ENCODE results near the gene TUSC2. TPM values are rescaled to one million over a fixed set of nuclear protein-coding genes. Genes with fewer than 3 reads are reported as not detected.

TUSC2 gene
- total RNA-seq, 1 experiment from 2014 or later, result 38.3 TPM

GRCh38 chr3:50345008-50345407 is 17.0 kb upstream of the TUSC2 start:
- ChIA-PET POLR2A (interaction anchor here (0.6 kb wide), 1 partner anchor 8 kb away, joined by 3 read pairs; no protein-coding TSS in a partner anchor), CTCF (interaction anchor here (0.6 to 1.2 kb wide), 4 partner anchors 8 to 197 kb away, joined by 3 to 6 read pairs (median 4); no protein-coding TSS in a partner anchor)
- Histone ChIP-seq H3K27me3 (replicated peaks; ENCODE audit: control insufficient read depth, insufficient read depth, low read length) (no peaks in the 10 kb centered on the region), H3K36me3 (ENCODE audit: control insufficient read depth, insufficient read depth, low read length) (0 out of 2 replicates have a peak, but pooled peaks cover 2% of the 10 kb centered on the region), H3K9me3 (no peaks in the 10 kb centered on the region), H3K4me1 (peaks cover 3% of the 10 kb centered on the region; the same call in 1 of the 2 replicates), H3K4me3 (ENCODE audit: low read depth, low read length) (peak overlapping the region; percentile 35; the same call in 1 of the 2 replicates)
- intact Hi-C loops (cut with micrococcal nuclease; ENCODE audit: unreplicated experiment), result no loop called here
- Mint-ChIP-seq H3K9me3 (ENCODE audit: unreplicated experiment) (no peaks in the 10 kb centered on the region), H3K36me3 (ENCODE audit: insufficient read depth, unreplicated experiment) (peaks cover 2% of the 10 kb centered on the region), H3K27me3 (ENCODE audit: insufficient read depth, unreplicated experiment) (no peaks in the 10 kb centered on the region), H3K4me3 (ENCODE audit: unreplicated experiment) (peak overlapping the region; percentile 68), H3K27ac (ENCODE audit: unreplicated experiment) (no peak overlapping the region), H3K4me1 (ENCODE audit: low read depth, unreplicated experiment) (peaks cover 6% of the 10 kb centered on the region)
- TF ChIP-seq CTCF (IDR thresholded peaks at IDR 0.05; ENCODE audit: insufficient read depth in 1 of 2, low read depth in 1 of 2, low read length in 1 of 2, severe bottlenecking in 1 of 2, unreplicated experiment in 1 of 2), result no peak
- DNase-seq, result no peak
- no TSS peak for BruUV-seq (replicated peaks)

- Mint-ChIP-seq H3K9me3 (ENCODE audit: unreplicated experiment) (no peaks in the 10 kb centered on the region), H3K4me3 (ENCODE audit: unreplicated experiment) (no peak overlapping the region), H3K4me1 (ENCODE audit: low read depth, unreplicated experiment) (peaks cover 17% of the 10 kb centered on the region), H3K36me3 (ENCODE audit: insufficient read depth, unreplicated experiment) (peaks cover 5% of the 10 kb centered on the region), H3K27me3 (ENCODE audit: insufficient read depth, unreplicated experiment) (no peaks in the 10 kb centered on the region), H3K27ac (ENCODE audit: unreplicated experiment) (no peak overlapping the region)
- Histone ChIP-seq H3K9me3 (no peaks in the 10 kb centered on the region), H3K4me1 (peaks cover 11% of the 10 kb centered on the region), H3K36me3 (ENCODE audit: control insufficient read depth, insufficient read depth, low read length) (no peaks in the 10 kb centered on the region), H3K4me3 (ENCODE audit: low read depth, low read length) (no peak overlapping the region), H3K27me3 (replicated peaks; ENCODE audit: control insufficient read depth, insufficient read depth, low read length) (no peaks in the 10 kb centered on the region)
- BruUV-seq (replicated peaks), result no TSS peak
- ChIA-PET POLR2A (no interaction called here), CTCF (no interaction called here)
- intact Hi-C loops (cut with micrococcal nuclease; ENCODE audit: unreplicated experiment), result no loop called here
- no peak for DNase-seq
- TF ChIP-seq CTCF (IDR thresholded peaks at IDR 0.05; ENCODE audit: insufficient read depth in 1 of 2, low read depth in 1 of 2, low read length in 1 of 2, severe bottlenecking in 1 of 2, unreplicated experiment in 1 of 2), result peak in 1 of 2 experiments; percentile 13
Observed at GRCh38 chr3:50342813-50343633, 15.0 kb upstream of the TUSC2 start.

- H3K36me3 ChIP-seq (ENCODE audit: control insufficient read depth, insufficient read depth, low read length), result no peaks in the 10 kb centered on the region
- H3K27me3 Mint-ChIP-seq (ENCODE audit: insufficient read depth, unreplicated experiment), result no peaks in the 10 kb centered on the region
- TF ChIP-seq CTCF (IDR thresholded peaks at IDR 0.05; ENCODE audit: insufficient read depth in 1 of 2, low read depth in 1 of 2, low read length in 1 of 2, severe bottlenecking in 1 of 2, unreplicated experiment in 1 of 2), result no peak
- peaks cover 13% of the 10 kb centered on the region for H3K36me3 Mint-ChIP-seq (ENCODE audit: insufficient read depth, unreplicated experiment)
- BruUV-seq (replicated peaks), result no TSS peak
- no peak overlapping the region for H3K4me3 ChIP-seq (ENCODE audit: low read depth, low read length)
- peaks cover 10% of the 10 kb centered on the region; the same call in 1 of the 2 replicates for H3K4me1 ChIP-seq
- ChIA-PET POLR2A (no interaction called here), CTCF (no interaction called here)
- no peak overlapping the region for H3K27ac Mint-ChIP-seq (ENCODE audit: unreplicated experiment)
- no peak for DNase-seq
- H3K27me3 ChIP-seq (replicated peaks; ENCODE audit: control insufficient read depth, insufficient read depth, low read length), result no peaks in the 10 kb centered on the region
- H3K4me1 Mint-ChIP-seq (ENCODE audit: low read depth, unreplicated experiment), result peaks cover 17% of the 10 kb centered on the region
- H3K9me3 ChIP-seq, result no peaks in the 10 kb centered on the region
- intact Hi-C loops (cut with micrococcal nuclease; ENCODE audit: unreplicated experiment), result no loop called here
- H3K4me3 Mint-ChIP-seq (ENCODE audit: unreplicated experiment), result no peak overlapping the region
- no peaks in the 10 kb centered on the region for H3K9me3 Mint-ChIP-seq (ENCODE audit: unreplicated experiment)
Observed at GRCh38 chr3:50341996-50342650, 14.1 kb upstream of the TUSC2 start.
